HFF-Myc (cell line): ENCODE data around the gene USP3.

Experiments used
- DNase-seq: peaks from one replicate; pipeline ENCODE4 v3.0.0-alpha.2; 2011; ENCODE audit warnings: low read depth; ENCODE audit errors: extremely low read depth
- H3K4me3 ChIP-seq: replicated peaks from 2 replicates; pipeline ENCODE4 v1.5.1; 2011; ENCODE audit warnings: low read depth, mild to moderate bottlenecking, control low read depth, low read length
- CTCF ChIP-seq: IDR thresholded peaks from 2 replicates; pipeline ENCODE4 v1.5.1; 2012; ENCODE audit warnings: mild to moderate bottlenecking, low read depth, low read length, control low read depth; ENCODE audit errors: missing control alignments

USP3 gene

GRCh38 chr15:63638839-63639238 lies 134.4 kb downstream of the USP3 start:
- H3K4me3 ChIP-seq: no peak overlapping the region
- no peak for TF ChIP-seq CTCF
- no peak for DNase-seq

- DNase-seq: no peak
- no peak for TF ChIP-seq CTCF
- no peak overlapping the region for H3K4me3 ChIP-seq
These were observed 135.8 kb downstream of the USP3 start for GRCh38 chr15:63640146-63640545.
